ENCODE data around the gene SLC1A7. TPM values are rescaled to one million over a fixed set of nuclear protein-coding genes. Genes with fewer than 3 reads are reported as not detected.

The SLC1A7 gene
- polyA plus RNA-seq, 1 donor from 2014 or later: not detected

GRCh38 chr1:53130598-53130877 is 11.9 kb downstream of the SLC1A7 start:
- Histone ChIP-seq H3K27ac (ENCODE audit: low read length) (no peak overlapping the region), H3K4me2 (ENCODE audit: low read length) (no peak overlapping the region), H3K4me3 (ENCODE audit: low read length) (no peak overlapping the region), H3K9me2 (ENCODE audit: insufficient read depth, low read length) (no peaks in the 10 kb centered on the region), H3K9ac (ENCODE audit: low read length) (no peak overlapping the region), H3K79me2 (replicated peaks; ENCODE audit: insufficient read depth, low read length) (no peaks in the 10 kb centered on the region), H2AFZ (ENCODE audit: low read depth, low read length) (no peak overlapping the region), H4K20me1 (ENCODE audit: insufficient read depth) (no peaks in the 10 kb centered on the region), H3K9me3 (ENCODE audit: low read length) (no peaks in the 10 kb centered on the region), H3K27me3 (ENCODE audit: insufficient read depth, low read depth, low read length) (no peaks in the 10 kb centered on the region), H3K36me3 (ENCODE audit: insufficient read depth, low read length) (no peaks in the 10 kb centered on the region), H3F3A (ENCODE audit: insufficient read depth, low read length, poor library complexity, severe bottlenecking) (no peaks in the 10 kb centered on the region)
- TF ChIP-seq SMC3 (conservative IDR thresholded peaks at IDR 0.05; ENCODE audit: poor library complexity) (no peak), EZH2 (IDR thresholded peaks at IDR 0.05; ENCODE audit: borderline replicate concordance, insufficient read depth, low read length, poor library complexity, severe bottlenecking) (no peak), MXI1 (conservative IDR thresholded peaks at IDR 0.05; ENCODE audit: poor library complexity, severe bottlenecking) (no peak), REST (IDR thresholded peaks at IDR 0.05; ENCODE audit: borderline replicate concordance) (no peak)

DNA sequence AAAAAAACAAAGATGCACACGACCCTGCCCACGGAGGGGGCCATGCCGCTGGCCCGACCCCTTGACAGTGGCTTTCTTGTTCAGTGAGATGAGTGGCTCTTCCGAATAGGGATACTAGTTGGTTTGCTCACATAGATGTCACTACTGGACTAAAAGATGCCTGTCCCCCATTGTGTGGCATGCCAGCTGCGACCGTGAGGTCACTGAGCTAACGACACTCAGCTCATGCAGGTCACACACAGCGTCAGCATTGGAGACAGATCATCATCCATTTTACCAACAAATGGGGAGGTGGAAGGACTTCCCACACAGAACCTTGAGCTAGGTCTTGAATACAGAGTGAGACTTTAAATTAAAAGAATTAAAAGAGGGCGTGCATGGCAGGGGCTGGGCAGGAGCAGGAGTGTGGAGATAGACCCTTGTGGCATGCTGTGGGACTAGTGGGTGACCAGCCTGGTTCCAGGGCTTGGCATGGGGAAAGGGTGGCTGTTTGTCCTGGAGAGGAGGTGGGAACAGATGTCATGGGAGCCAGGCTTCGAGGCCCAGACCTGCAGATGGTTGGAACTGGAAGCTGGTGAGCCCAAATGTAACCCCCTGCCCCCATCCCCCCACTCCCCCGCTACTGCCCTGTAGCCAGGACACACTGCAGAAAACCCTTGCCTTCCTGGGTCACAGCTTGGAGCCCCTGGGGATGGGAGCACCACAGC is 12.4 kb downstream of the SLC1A7 start:
- no peak overlapping the region for H3K27ac ChIP-seq (ENCODE audit: low read length)
- H3K27me3 ChIP-seq (ENCODE audit: insufficient read depth, low read depth, low read length): no peaks in the 10 kb centered on the region
- no peak overlapping the region for H3K4me3 ChIP-seq (ENCODE audit: low read length)
- no peaks in the 10 kb centered on the region for H3F3A ChIP-seq (ENCODE audit: insufficient read depth, low read length, poor library complexity, severe bottlenecking)
- H3K9ac ChIP-seq (ENCODE audit: low read length): no peak overlapping the region
- H3K36me3 ChIP-seq (ENCODE audit: insufficient read depth, low read length): no peaks in the 10 kb centered on the region
- H3K9me2 ChIP-seq (ENCODE audit: insufficient read depth, low read length): no peaks in the 10 kb centered on the region
- TF ChIP-seq MXI1 (conservative IDR thresholded peaks at IDR 0.05; ENCODE audit: poor library complexity, severe bottlenecking) (no peak), REST (IDR thresholded peaks at IDR 0.05; ENCODE audit: borderline replicate concordance) (no peak), RAD21 (conservative IDR thresholded peaks at IDR 0.05) (no peak), TAF1 (IDR thresholded peaks at IDR 0.05; ENCODE audit: low read depth) (no peak), POLR2AphosphoS5 (IDR thresholded peaks at IDR 0.05) (no peak), SMC3 (conservative IDR thresholded peaks at IDR 0.05; ENCODE audit: poor library complexity) (no peak), EZH2 (IDR thresholded peaks at IDR 0.05; ENCODE audit: borderline replicate concordance, insufficient read depth, low read length, poor library complexity, severe bottlenecking) (no peak), EP300 (conservative IDR thresholded peaks at IDR 0.05; ENCODE audit: poor library complexity, severe bottlenecking) (no peak)
- TF ChIP-seq, protein P1, sequence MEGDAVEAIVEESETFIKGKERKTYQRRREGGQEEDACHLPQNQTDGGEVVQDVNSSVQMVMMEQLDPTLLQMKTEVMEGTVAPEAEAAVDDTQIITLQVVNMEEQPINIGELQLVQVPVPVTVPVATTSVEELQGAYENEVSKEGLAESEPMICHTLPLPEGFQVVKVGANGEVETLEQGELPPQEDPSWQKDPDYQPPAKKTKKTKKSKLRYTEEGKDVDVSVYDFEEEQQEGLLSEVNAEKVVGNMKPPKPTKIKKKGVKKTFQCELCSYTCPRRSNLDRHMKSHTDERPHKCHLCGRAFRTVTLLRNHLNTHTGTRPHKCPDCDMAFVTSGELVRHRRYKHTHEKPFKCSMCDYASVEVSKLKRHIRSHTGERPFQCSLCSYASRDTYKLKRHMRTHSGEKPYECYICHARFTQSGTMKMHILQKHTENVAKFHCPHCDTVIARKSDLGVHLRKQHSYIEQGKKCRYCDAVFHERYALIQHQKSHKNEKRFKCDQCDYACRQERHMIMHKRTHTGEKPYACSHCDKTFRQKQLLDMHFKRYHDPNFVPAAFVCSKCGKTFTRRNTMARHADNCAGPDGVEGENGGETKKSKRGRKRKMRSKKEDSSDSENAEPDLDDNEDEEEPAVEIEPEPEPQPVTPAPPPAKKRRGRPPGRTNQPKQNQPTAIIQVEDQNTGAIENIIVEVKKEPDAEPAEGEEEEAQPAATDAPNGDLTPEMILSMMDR (IDR thresholded peaks at IDR 0.05; ENCODE audit: poor library complexity, severe bottlenecking): no peak
- no peaks in the 10 kb centered on the region for H3K79me2 ChIP-seq (replicated peaks; ENCODE audit: insufficient read depth, low read length)
- no peak overlapping the region for H2AFZ ChIP-seq (ENCODE audit: low read depth, low read length)
- H3K9me3 ChIP-seq (ENCODE audit: low read length): no peaks in the 10 kb centered on the region
- H4K20me1 ChIP-seq (ENCODE audit: insufficient read depth): no peaks in the 10 kb centered on the region
- no peak overlapping the region for H3K4me2 ChIP-seq (ENCODE audit: low read length)
